SK-N-MC (cell line): ENCODE data around the gene HYKK.

ENCODE experiments used
- EZH2 ChIP-seq: fragments of 200-600 bp; sonication (generic); IDR thresholded peaks from one replicate; pipeline ENCODE4 v1.6.1; 2017; ENCODE audit warnings: antibody characterized with exemption
- FOXP2 ChIP-seq: optimal IDR thresholded peaks from 2 replicates; pipeline ENCODE3; 2011; ENCODE audit warnings: mild to moderate bottlenecking, moderate library complexity; ENCODE audit not compliant: insufficient read depth; ENCODE audit errors: extremely low read length, control extremely low read depth
- POLR2AphosphoS5 ChIP-seq: IDR thresholded peaks from 2 replicates; pipeline ENCODE4 v1.6.1; 2012; ENCODE audit warnings: mild to moderate bottlenecking, low read depth, low read length, borderline replicate concordance

- TF ChIP-seq POLR2AphosphoS5: no peak
- no peak for TF ChIP-seq EZH2
- TF ChIP-seq FOXP2: no peak
Measured at GRCh38 chr15:78538358-78538757, 31.0 kb downstream of the HYKK start.
